Measurements from ENCODE around the gene TES.

Gene TES

GRCh38 chr7:116229366-116229765, 19.0 kb downstream of the TES start:
- Histone ChIP-seq H3K9ac (ENCODE audit: low read depth in 1 of 2, low read length in 2 of 2) (no peak overlapping the region), H3K4me1 (ENCODE audit: control insufficient read depth in 1 of 2, insufficient read depth in 2 of 2, low read length in 2 of 2) (peaks cover 25 to 40% of the 10 kb centered on the region in 2 donors), H3K27ac (ENCODE audit: low read depth, low read length) (no peak overlapping the region), H3K4me3 (ENCODE audit: low read depth in 1 of 2, low read length in 2 of 2) (no peak overlapping the region), H3K27me3 (ENCODE audit: control insufficient read depth in 1 of 2, insufficient read depth in 2 of 2, low read length in 2 of 2) (no peaks in the 10 kb centered on the region), H3K36me3 (ENCODE audit: control insufficient read depth in 1 of 2, insufficient read depth in 2 of 2, low read length in 2 of 2) (no peaks in the 10 kb centered on the region), H3K9me3 (ENCODE audit: control insufficient read depth in 1 of 2, low read length in 2 of 2) (no peaks in the 10 kb centered on the region)

DNA sequence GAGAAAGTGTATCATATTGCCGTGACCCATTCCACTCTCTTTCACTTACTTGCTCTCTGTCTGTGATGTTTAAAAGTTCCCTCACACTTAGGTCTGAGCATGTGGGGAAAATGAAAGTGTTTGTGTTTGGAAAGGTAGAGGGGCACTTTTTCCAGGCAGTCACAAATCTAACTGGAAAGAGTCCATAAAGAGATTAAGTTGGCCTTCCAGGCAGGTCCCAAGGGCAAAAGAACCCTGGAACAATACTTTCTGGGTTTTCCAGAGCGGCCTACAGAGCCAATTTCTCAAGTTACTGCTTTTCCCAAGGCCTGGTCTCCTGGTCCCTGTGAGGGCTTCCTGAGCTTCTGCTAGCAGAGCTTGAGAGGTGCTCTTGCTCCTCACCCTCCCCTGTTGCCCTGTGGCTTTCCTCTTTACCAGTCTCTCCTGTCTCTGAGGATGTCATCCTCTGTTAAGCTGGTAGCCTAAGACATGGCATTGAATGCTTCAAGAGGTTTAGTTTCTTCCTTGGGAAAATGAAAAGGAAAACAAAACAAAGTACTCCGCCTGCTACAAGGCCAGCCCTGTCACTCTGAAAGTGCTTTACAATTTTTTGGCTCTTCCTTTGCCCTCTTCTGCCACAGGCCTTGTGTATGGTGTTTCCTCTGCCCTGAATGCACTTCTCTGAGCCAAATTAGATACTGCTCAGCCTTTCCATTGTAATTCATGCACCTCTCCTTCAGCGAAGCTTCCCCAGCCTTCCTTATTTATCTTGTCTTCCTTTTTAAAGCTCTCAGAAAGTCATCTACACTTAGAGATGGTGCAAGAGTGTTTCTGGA, 20.1 kb downstream of the TES start:
- Histone ChIP-seq H3K27me3 (ENCODE audit: control insufficient read depth in 1 of 2, insufficient read depth in 2 of 2, low read length in 2 of 2) (no peaks in the 10 kb centered on the region), H3K36me3 (ENCODE audit: control insufficient read depth in 1 of 2, insufficient read depth in 2 of 2, low read length in 2 of 2) (no peaks in the 10 kb centered on the region), H3K9me3 (ENCODE audit: control insufficient read depth in 1 of 2, low read length in 2 of 2) (no peaks in the 10 kb centered on the region), H3K9ac (ENCODE audit: low read depth in 1 of 2, low read length in 2 of 2) (peak overlapping the region in 1 of 2 donors; percentile 34), H3K27ac (ENCODE audit: low read depth, low read length) (no peak overlapping the region), H3K4me1 (ENCODE audit: control insufficient read depth in 1 of 2, insufficient read depth in 2 of 2, low read length in 2 of 2) (peaks cover 25 to 40% of the 10 kb centered on the region in 2 donors), H3K4me3 (ENCODE audit: low read depth in 1 of 2, low read length in 2 of 2) (peak overlapping the region in 1 of 2 donors; percentile 3)

DNA sequence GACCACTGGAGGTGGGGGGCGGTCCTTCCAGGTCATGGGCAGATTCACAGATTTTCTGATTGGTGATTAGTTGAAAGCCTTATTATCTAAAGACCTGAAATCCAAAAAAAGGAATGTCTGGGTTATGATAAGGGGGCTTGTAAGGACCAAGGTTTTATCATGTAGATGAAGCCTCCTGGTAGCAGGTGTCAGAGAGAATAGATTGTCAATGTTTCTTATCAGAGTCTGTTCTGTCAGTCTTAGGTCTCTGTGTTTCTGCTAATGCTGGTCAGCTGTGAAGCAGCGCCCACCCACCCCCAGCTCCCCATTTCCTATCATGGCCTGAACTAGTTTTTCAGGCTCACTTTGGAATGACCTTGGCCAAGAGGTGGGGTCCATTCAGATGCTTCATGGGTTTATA, 21.2 kb downstream of the TES start:
- Histone ChIP-seq H3K4me3 (ENCODE audit: low read depth in 1 of 2, low read length in 2 of 2) (no peak overlapping the region), H3K27ac (ENCODE audit: low read depth, low read length) (no peak overlapping the region)

GRCh38 chr7:116231949-116232348, 21.6 kb downstream of the TES start:
- no peak overlapping the region for H3K9ac ChIP-seq (ENCODE audit: low read depth in 1 of 2, low read length in 2 of 2)
- H3K27me3 ChIP-seq (ENCODE audit: control insufficient read depth in 1 of 2, insufficient read depth in 2 of 2, low read length in 2 of 2), result no peaks in the 10 kb centered on the region
- no peak overlapping the region for H3K27ac ChIP-seq (ENCODE audit: low read depth, low read length)
- no peak overlapping the region for H3K4me3 ChIP-seq (ENCODE audit: low read depth in 1 of 2, low read length in 2 of 2)
- peaks cover 25 to 40% of the 10 kb centered on the region in 2 donors for H3K4me1 ChIP-seq (ENCODE audit: control insufficient read depth in 1 of 2, insufficient read depth in 2 of 2, low read length in 2 of 2)
- peaks cover 0 to 3% of the 10 kb centered on the region in 2 donors for H3K36me3 ChIP-seq (ENCODE audit: control insufficient read depth in 1 of 2, insufficient read depth in 2 of 2, low read length in 2 of 2)
- no peaks in the 10 kb centered on the region for H3K9me3 ChIP-seq (ENCODE audit: control insufficient read depth in 1 of 2, low read length in 2 of 2)

More for the DNA sequence above, 21.2 kb downstream of the TES start:
- H3K36me3 ChIP-seq (ENCODE audit: control insufficient read depth in 1 of 2, insufficient read depth in 2 of 2, low read length in 2 of 2), result no peaks in the 10 kb centered on the region
- no peaks in the 10 kb centered on the region for H3K27me3 ChIP-seq (ENCODE audit: control insufficient read depth in 1 of 2, insufficient read depth in 2 of 2, low read length in 2 of 2)
- peaks cover 25 to 40% of the 10 kb centered on the region in 2 donors for H3K4me1 ChIP-seq (ENCODE audit: control insufficient read depth in 1 of 2, insufficient read depth in 2 of 2, low read length in 2 of 2)
- no peak overlapping the region for H3K9ac ChIP-seq (ENCODE audit: low read depth in 1 of 2, low read length in 2 of 2)
- H3K9me3 ChIP-seq (ENCODE audit: control insufficient read depth in 1 of 2, low read length in 2 of 2), result no peaks in the 10 kb centered on the region

- Histone ChIP-seq H3K4me3 (ENCODE audit: low read depth in 1 of 2, low read length in 2 of 2) (no peak overlapping the region), H3K27ac (ENCODE audit: low read depth, low read length) (no peak overlapping the region), H3K27me3 (ENCODE audit: control insufficient read depth in 1 of 2, insufficient read depth in 2 of 2, low read length in 2 of 2) (no peaks in the 10 kb centered on the region), H3K36me3 (ENCODE audit: control insufficient read depth in 1 of 2, insufficient read depth in 2 of 2, low read length in 2 of 2) (peaks cover 2 to 5% of the 10 kb centered on the region in 2 donors), H3K9ac (ENCODE audit: low read depth in 1 of 2, low read length in 2 of 2) (no peak overlapping the region), H3K9me3 (ENCODE audit: control insufficient read depth in 1 of 2, low read length in 2 of 2) (no peaks in the 10 kb centered on the region), H3K4me1 (ENCODE audit: control insufficient read depth in 1 of 2, insufficient read depth in 2 of 2, low read length in 2 of 2) (peaks cover 25 to 40% of the 10 kb centered on the region in 2 donors)
Observed at GRCh38 chr7:116232350-116232749, 22.0 kb downstream of the TES start.

DNA sequence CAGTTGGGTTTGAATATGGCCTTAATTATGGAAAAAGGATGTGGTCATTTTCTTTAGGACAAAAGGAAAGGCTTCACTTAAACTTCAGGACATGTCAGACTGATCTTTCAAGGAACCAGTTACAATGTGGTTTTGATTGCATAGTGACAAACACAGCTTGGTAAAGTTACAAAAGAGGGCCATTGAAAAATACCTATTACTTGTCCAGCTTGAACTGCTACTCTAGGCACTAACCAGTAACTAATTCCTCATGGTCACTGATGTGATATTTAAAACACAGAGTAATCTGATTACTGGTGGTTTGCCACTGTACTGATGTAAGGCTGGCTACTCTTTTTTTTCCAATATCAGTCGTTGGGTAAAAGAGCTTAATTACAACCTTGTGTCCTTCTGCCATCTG, 22.6 kb downstream of the TES start:
- Histone ChIP-seq H3K9ac (ENCODE audit: low read depth in 1 of 2, low read length in 2 of 2) (no peak overlapping the region), H3K4me3 (ENCODE audit: low read depth in 1 of 2, low read length in 2 of 2) (no peak overlapping the region), H3K27me3 (ENCODE audit: control insufficient read depth in 1 of 2, insufficient read depth in 2 of 2, low read length in 2 of 2) (no peaks in the 10 kb centered on the region), H3K36me3 (ENCODE audit: control insufficient read depth in 1 of 2, insufficient read depth in 2 of 2, low read length in 2 of 2) (peaks cover 5% of the 10 kb centered on the region in 2 donors), H3K27ac (ENCODE audit: low read depth, low read length) (no peak overlapping the region), H3K4me1 (ENCODE audit: control insufficient read depth in 1 of 2, insufficient read depth in 2 of 2, low read length in 2 of 2) (peaks cover 25 to 40% of the 10 kb centered on the region in 2 donors), H3K9me3 (ENCODE audit: control insufficient read depth in 1 of 2, low read length in 2 of 2) (no peaks in the 10 kb centered on the region)

- Histone ChIP-seq H3K9me3 (ENCODE audit: control insufficient read depth in 1 of 2, low read length in 2 of 2) (no peaks in the 10 kb centered on the region), H3K4me3 (ENCODE audit: low read depth in 1 of 2, low read length in 2 of 2) (no peak overlapping the region), H3K27ac (ENCODE audit: low read depth, low read length) (no peak overlapping the region), H3K4me1 (ENCODE audit: control insufficient read depth in 1 of 2, insufficient read depth in 2 of 2, low read length in 2 of 2) (peaks cover 17 to 40% of the 10 kb centered on the region in 2 donors), H3K27me3 (ENCODE audit: control insufficient read depth in 1 of 2, insufficient read depth in 2 of 2, low read length in 2 of 2) (no peaks in the 10 kb centered on the region), H3K9ac (ENCODE audit: low read depth in 1 of 2, low read length in 2 of 2) (no peak overlapping the region), H3K36me3 (ENCODE audit: control insufficient read depth in 1 of 2, insufficient read depth in 2 of 2, low read length in 2 of 2) (peaks cover 5% of the 10 kb centered on the region in 2 donors)
Observed at GRCh38 chr7:116234517-116235200, 24.3 kb downstream of the TES start.

- Histone ChIP-seq H3K9me3 (ENCODE audit: control insufficient read depth in 1 of 2, low read length in 2 of 2) (no peaks in the 10 kb centered on the region), H3K27ac (ENCODE audit: low read depth, low read length) (no peak overlapping the region), H3K9ac (ENCODE audit: low read depth in 1 of 2, low read length in 2 of 2) (no peak overlapping the region), H3K4me3 (ENCODE audit: low read depth in 1 of 2, low read length in 2 of 2) (no peak overlapping the region), H3K36me3 (ENCODE audit: control insufficient read depth in 1 of 2, insufficient read depth in 2 of 2, low read length in 2 of 2) (peaks cover 5% of the 10 kb centered on the region in 2 donors), H3K4me1 (ENCODE audit: control insufficient read depth in 1 of 2, insufficient read depth in 2 of 2, low read length in 2 of 2) (peaks cover 10 to 39% of the 10 kb centered on the region in 2 donors), H3K27me3 (ENCODE audit: control insufficient read depth in 1 of 2, insufficient read depth in 2 of 2, low read length in 2 of 2) (no peaks in the 10 kb centered on the region)
Observed at GRCh38 chr7:116235380-116235779, 25.0 kb downstream of the TES start.

DNA sequence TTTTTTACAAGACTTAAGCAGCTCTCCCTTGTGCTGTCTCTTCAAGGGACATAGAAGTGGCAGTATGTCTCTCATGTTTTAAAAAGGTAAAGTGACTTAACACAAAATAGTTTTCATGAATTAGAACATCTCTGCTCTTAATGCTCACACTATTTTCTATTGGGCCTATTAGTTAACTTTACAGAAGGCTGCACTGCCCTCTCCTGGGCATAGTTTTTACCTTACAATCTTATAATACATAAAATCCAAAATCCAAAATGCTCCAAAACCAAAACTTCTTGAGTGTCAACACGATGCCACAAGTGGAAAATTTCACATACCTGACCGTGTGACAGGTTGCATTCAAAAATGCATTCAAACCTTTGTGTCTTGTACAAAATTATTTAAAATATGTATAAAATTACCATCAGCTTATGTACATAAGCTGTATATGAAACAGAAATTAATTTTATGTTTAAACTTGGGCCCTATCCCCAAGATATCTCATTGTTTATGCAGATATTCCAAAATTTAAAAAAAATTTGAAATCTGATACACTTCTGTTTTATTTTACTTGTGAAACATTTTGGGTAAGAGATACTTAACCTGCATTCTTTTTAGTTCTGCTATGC, 25.8 kb downstream of the TES start:
- Histone ChIP-seq H3K27ac (ENCODE audit: low read depth, low read length) (no peak overlapping the region), H3K27me3 (ENCODE audit: control insufficient read depth in 1 of 2, insufficient read depth in 2 of 2, low read length in 2 of 2) (no peaks in the 10 kb centered on the region), H3K36me3 (ENCODE audit: control insufficient read depth in 1 of 2, insufficient read depth in 2 of 2, low read length in 2 of 2) (peaks cover 5% of the 10 kb centered on the region in 2 donors), H3K4me3 (ENCODE audit: low read depth in 1 of 2, low read length in 2 of 2) (no peak overlapping the region), H3K9me3 (ENCODE audit: control insufficient read depth in 1 of 2, low read length in 2 of 2) (no peaks in the 10 kb centered on the region), H3K9ac (ENCODE audit: low read depth in 1 of 2, low read length in 2 of 2) (no peak overlapping the region), H3K4me1 (ENCODE audit: control insufficient read depth in 1 of 2, insufficient read depth in 2 of 2, low read length in 2 of 2) (peaks cover 2 to 32% of the 10 kb centered on the region in 2 donors)

- Histone ChIP-seq H3K4me1 (ENCODE audit: control insufficient read depth in 1 of 2, insufficient read depth in 2 of 2, low read length in 2 of 2) (peaks cover 0 to 17% of the 10 kb centered on the region in 2 donors), H3K27ac (ENCODE audit: low read depth, low read length) (no peak overlapping the region), H3K9me3 (ENCODE audit: control insufficient read depth in 1 of 2, low read length in 2 of 2) (no peaks in the 10 kb centered on the region), H3K9ac (ENCODE audit: low read depth in 1 of 2, low read length in 2 of 2) (peak overlapping the region in 1 of 2 donors; percentile 2), H3K27me3 (ENCODE audit: control insufficient read depth in 1 of 2, insufficient read depth in 2 of 2, low read length in 2 of 2) (no peaks in the 10 kb centered on the region), H3K4me3 (ENCODE audit: low read depth in 1 of 2, low read length in 2 of 2) (no peak overlapping the region), H3K36me3 (ENCODE audit: control insufficient read depth in 1 of 2, insufficient read depth in 2 of 2, low read length in 2 of 2) (peaks cover 5% of the 10 kb centered on the region in 2 donors)
Observed at GRCh38 chr7:116239020-116239419, 28.7 kb downstream of the TES start.

All from duodenal mucosa (tissue), 2 donors.